GM21619 (cell line): ENCODE measurements around the gene CBS.
"Not testable (repeated sequence)": the region's sequence is repeated elsewhere in the genome, so short reads cannot be mapped to it uniquely, and the experiment has no call there.

Experiments used
- ATAC-seq: cut with Tn5 transposase; IDR thresholded peaks from one replicate; pipeline ENCODE4 v1.9.1; 2021; ENCODE audit not compliant: unreplicated experiment

The CBS gene

GRCh38 chr21:43069682-43070081 is 6.0 kb downstream of the CBS start:
- ATAC-seq: not testable (repeated sequence)

- ATAC-seq: not testable (repeated sequence)
These were observed 7.6 kb downstream of the CBS start for GRCh38 chr21:43068065-43068464.

- ATAC-seq: not testable (repeated sequence)
These were observed 8.9 kb downstream of the CBS start for GRCh38 chr21:43066690-43067089.

GRCh38 chr21:43065991-43066390 is 9.6 kb downstream of the CBS start:
- not testable (repeated sequence) for ATAC-seq

- not testable (repeated sequence) for ATAC-seq
These were observed 11.2 kb downstream of the CBS start for GRCh38 chr21:43064265-43064917.

- ATAC-seq: not testable (repeated sequence)
These were observed 12.5 kb downstream of the CBS start for GRCh38 chr21:43062955-43063664.

- not testable (repeated sequence) for ATAC-seq
These were observed 22.5 kb downstream of the CBS start for GRCh38 chr21:43053112-43053511.

- not testable (repeated sequence) for ATAC-seq
These were observed 29.5 kb downstream of the CBS start for GRCh38 chr21:43045876-43046821.

- not testable (repeated sequence) for ATAC-seq
These were observed 30.3 kb downstream of the CBS start for GRCh38 chr21:43045165-43045875.

- ATAC-seq: not testable (repeated sequence)
These were observed 31.1 kb downstream of the CBS start for GRCh38 chr21:43044547-43044946.

- ATAC-seq: not testable (repeated sequence)
These were observed 32.3 kb downstream of the CBS start for GRCh38 chr21:43043291-43043690.

GRCh38 chr21:43042169-43042568 is 33.5 kb downstream of the CBS start:
- ATAC-seq: not testable (repeated sequence)

GRCh38 chr21:43038659-43039044 is 37.0 kb downstream of the CBS start:
- not testable (repeated sequence) for ATAC-seq

- ATAC-seq: not testable (repeated sequence)
These were observed 37.5 kb downstream of the CBS start for GRCh38 chr21:43037918-43038658.

- ATAC-seq: not testable (repeated sequence)
These were observed 38.7 kb downstream of the CBS start for GRCh38 chr21:43036889-43037288.

- no peak for ATAC-seq
These were observed 40.8 kb downstream of the CBS start for GRCh38 chr21:43034826-43035225.

- no peak for ATAC-seq
These were observed 41.5 kb downstream of the CBS start for GRCh38 chr21:43034101-43034500.

GRCh38 chr21:43031121-43031619 is 44.5 kb downstream of the CBS start:
- ATAC-seq: no peak

- no peak for ATAC-seq
These were observed 45.9 kb downstream of the CBS start for GRCh38 chr21:43029785-43030184.
